SK-N-SH treated with all-trans-retinoic acid at 6 μM for 48 hours (cell line): ENCODE measurements around the gene SFMBT2.
A peak's percentile ranks its signal among the peaks of the same experiment; 100 is the strongest.
"Not testable (repeated sequence)": the region's sequence is repeated elsewhere in the genome, so short reads cannot be mapped to it uniquely, and the experiment has no call there.

Source experiments
- ATAC-seq: fragments of 200-7000 bp; cut with Tn5 transposase; 3 replicates; pipeline ENCODE4 v1.9.1; 2020; ENCODE audit warnings: mild to moderate bottlenecking, moderate library complexity
- ARNTL ChIP-seq: fragments of 450-650 bp; formaldehyde crosslinking; IDR thresholded peaks from 2 replicates; pipeline ENCODE4 v1.5.0; 2020; ENCODE audit warnings: low read depth, mild to moderate bottlenecking, moderate library complexity, borderline replicate concordance
- BACH2 ChIP-seq: fragments of 250-450 bp; sonication (Bioruptor Pico); IDR thresholded peaks from 2 replicates; pipeline ENCODE4 v1.9.0; 2021; ENCODE audit warnings: mild to moderate bottlenecking, borderline replicate concordance
- CSDC2 ChIP-seq: fragments of 250-450 bp; sonication (Bioruptor Pico); IDR thresholded peaks from 2 replicates; pipeline ENCODE4 v1.5.0; 2020; ENCODE audit warnings: mild to moderate bottlenecking, moderate library complexity
- ESRRG ChIP-seq: fragments of 250-450 bp; sonication (Bioruptor Pico); IDR thresholded peaks from 2 replicates; pipeline ENCODE4 v1.6.1; 2021; ENCODE audit warnings: mild to moderate bottlenecking
- GLIS3 ChIP-seq: fragments of 250-450 bp; sonication (Bioruptor Pico); IDR thresholded peaks from 2 replicates; pipeline ENCODE4 v1.5.0; 2020; ENCODE audit warnings: mild to moderate bottlenecking, moderate library complexity
- ISL1 ChIP-seq: fragments of 250-450 bp; sonication (Bioruptor Pico); IDR thresholded peaks from 2 replicates; pipeline ENCODE4 v2.1.2; 2022; ENCODE audit warnings: mild to moderate bottlenecking, moderate library complexity
- OSR1 ChIP-seq: fragments of 250-450 bp; sonication (Bioruptor Pico); IDR thresholded peaks from 2 replicates; pipeline ENCODE4 v1.8.0; 2022; ENCODE audit warnings: moderate library complexity, mild to moderate bottlenecking, inconsistent platforms
- PPARA ChIP-seq: fragments of 250-450 bp; sonication (Bioruptor Pico); IDR thresholded peaks from 2 replicates; pipeline ENCODE4 v1.5.0; 2020; ENCODE audit warnings: mild to moderate bottlenecking, borderline replicate concordance
- RARB ChIP-seq: fragments of 250-450 bp; sonication (Bioruptor Pico); IDR thresholded peaks from 2 replicates; pipeline ENCODE4 v1.8.0; 2021; ENCODE audit warnings: mild to moderate bottlenecking, moderate library complexity
- SNAI2 ChIP-seq: fragments of 250-450 bp; sonication (Bioruptor Pico); IDR thresholded peaks from 2 replicates; pipeline ENCODE4 v1.5.0; 2020; ENCODE audit warnings: mild to moderate bottlenecking, moderate library complexity
- TCF4 ChIP-seq: fragments of 250-450 bp; sonication (Bioruptor Pico); IDR thresholded peaks from 2 replicates; pipeline ENCODE4 v1.8.0; 2021; ENCODE audit warnings: mild to moderate bottlenecking, moderate library complexity, borderline replicate concordance
- TOX ChIP-seq: fragments of 250-450 bp; sonication (Bioruptor Pico); IDR thresholded peaks from 2 replicates; pipeline ENCODE4 v1.8.0; 2021; ENCODE audit warnings: mild to moderate bottlenecking, moderate library complexity, borderline replicate concordance
- ZC3H10 ChIP-seq: fragments of 250-450 bp; sonication (Bioruptor Pico); IDR thresholded peaks from 2 replicates; pipeline ENCODE4 v1.5.1; 2021; ENCODE audit warnings: mild to moderate bottlenecking, moderate library complexity
- ZFP3 ChIP-seq: fragments of 250-450 bp; sonication (Bioruptor Pico); IDR thresholded peaks from 2 replicates; pipeline ENCODE4 v1.5.0; 2020; ENCODE audit warnings: mild to moderate bottlenecking, moderate library complexity
- ZFP30 ChIP-seq: fragments of 450-650 bp; formaldehyde crosslinking; IDR thresholded peaks from 2 replicates; pipeline ENCODE4 v1.5.0; 2022; ENCODE audit warnings: mild to moderate bottlenecking, moderate library complexity
- ZNF565 ChIP-seq: fragments of 450-650 bp; formaldehyde crosslinking; conservative IDR thresholded peaks from 2 replicates; pipeline ENCODE4 v1.5.0; 2020; ENCODE audit warnings: low read depth, mild to moderate bottlenecking, moderate library complexity
- ZNF70 ChIP-seq: fragments of 450-650 bp; formaldehyde crosslinking; IDR thresholded peaks from 2 replicates; pipeline ENCODE4 v1.5.0; 2020; ENCODE audit warnings: mild to moderate bottlenecking, moderate library complexity
- ZNF8 ChIP-seq: fragments of 450-650 bp; formaldehyde crosslinking; IDR thresholded peaks from 2 replicates; pipeline ENCODE4 v1.5.0; 2020; ENCODE audit warnings: mild to moderate bottlenecking, moderate library complexity
- TF ChIP-seq, protein P1 (sequence below): fragments of 250-450 bp; sonication (Bioruptor Pico); IDR thresholded peaks from 2 replicates; pipeline ENCODE4 v1.5.0; 2020; ENCODE audit warnings: mild to moderate bottlenecking, moderate library complexity
- TF ChIP-seq, protein P2 (sequence below): fragments of 250-450 bp; sonication (Bioruptor Pico); IDR thresholded peaks from 2 replicates; pipeline ENCODE4 v1.8.0; 2021; ENCODE audit warnings: low read depth, mild to moderate bottlenecking, moderate library complexity, borderline replicate concordance
- TF ChIP-seq, protein P3 (sequence below): fragments of 250-450 bp; sonication (Bioruptor Pico); IDR thresholded peaks from 2 replicates; pipeline ENCODE4 v1.5.1; 2021; ENCODE audit warnings: mild to moderate bottlenecking, moderate library complexity
- TF ChIP-seq, protein P4 (sequence below): fragments of 250-450 bp; sonication (Bioruptor Pico); IDR thresholded peaks from 2 replicates; pipeline ENCODE4 v1.8.0; 2020; ENCODE audit warnings: mild to moderate bottlenecking, moderate library complexity, borderline replicate concordance

The SFMBT2 gene

DNA sequence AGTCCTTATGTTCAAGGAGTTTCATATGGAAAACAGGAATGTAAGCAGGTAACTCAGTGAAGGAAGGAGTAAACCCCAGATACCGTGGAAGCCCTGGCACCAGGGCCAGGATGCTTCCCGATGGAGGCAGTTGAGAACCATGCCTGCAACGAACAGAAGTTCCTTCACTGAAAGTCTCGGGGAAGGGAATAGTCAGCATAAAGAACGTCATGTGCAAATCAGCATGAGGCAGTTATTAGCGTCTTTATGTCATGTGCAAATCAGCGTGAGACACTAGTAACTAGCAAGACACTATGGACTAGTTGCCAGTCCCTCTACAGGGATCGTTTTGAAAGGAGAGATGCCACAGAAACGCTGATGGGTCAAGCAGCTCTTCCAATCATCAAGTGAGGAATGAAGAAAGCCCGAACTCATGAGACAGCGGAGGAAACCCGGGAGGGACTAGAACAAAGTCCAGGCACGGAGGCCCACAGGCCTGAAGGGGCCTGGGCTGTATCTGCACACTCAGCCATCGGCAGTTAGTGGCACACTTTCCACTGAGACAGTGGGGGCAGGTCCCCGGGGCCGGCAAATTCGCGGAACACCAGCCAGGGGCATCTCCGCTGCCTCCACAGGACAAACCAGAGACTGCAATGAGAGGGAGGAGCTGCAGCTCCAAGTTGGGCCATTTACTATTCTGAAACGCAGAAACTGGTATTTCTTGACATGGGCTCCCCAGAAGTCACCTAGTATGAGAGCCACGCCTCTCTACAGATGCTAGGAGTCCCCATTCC is 109.6 kb downstream of the SFMBT2 start:
- no peak; the same call in 2 of the 3 replicates for ATAC-seq
- no peak for TF ChIP-seq ZNF8 (CRISPR knock-in tag)
- TF ChIP-seq, protein P1, sequence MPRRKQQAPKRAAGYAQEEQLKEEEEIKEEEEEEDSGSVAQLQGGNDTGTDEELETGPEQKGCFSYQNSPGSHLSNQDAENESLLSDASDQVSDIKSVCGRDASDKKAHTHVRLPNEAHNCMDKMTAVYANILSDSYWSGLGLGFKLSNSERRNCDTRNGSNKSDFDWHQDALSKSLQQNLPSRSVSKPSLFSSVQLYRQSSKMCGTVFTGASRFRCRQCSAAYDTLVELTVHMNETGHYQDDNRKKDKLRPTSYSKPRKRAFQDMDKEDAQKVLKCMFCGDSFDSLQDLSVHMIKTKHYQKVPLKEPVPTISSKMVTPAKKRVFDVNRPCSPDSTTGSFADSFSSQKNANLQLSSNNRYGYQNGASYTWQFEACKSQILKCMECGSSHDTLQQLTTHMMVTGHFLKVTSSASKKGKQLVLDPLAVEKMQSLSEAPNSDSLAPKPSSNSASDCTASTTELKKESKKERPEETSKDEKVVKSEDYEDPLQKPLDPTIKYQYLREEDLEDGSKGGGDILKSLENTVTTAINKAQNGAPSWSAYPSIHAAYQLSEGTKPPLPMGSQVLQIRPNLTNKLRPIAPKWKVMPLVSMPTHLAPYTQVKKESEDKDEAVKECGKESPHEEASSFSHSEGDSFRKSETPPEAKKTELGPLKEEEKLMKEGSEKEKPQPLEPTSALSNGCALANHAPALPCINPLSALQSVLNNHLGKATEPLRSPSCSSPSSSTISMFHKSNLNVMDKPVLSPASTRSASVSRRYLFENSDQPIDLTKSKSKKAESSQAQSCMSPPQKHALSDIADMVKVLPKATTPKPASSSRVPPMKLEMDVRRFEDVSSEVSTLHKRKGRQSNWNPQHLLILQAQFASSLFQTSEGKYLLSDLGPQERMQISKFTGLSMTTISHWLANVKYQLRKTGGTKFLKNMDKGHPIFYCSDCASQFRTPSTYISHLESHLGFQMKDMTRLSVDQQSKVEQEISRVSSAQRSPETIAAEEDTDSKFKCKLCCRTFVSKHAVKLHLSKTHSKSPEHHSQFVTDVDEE (CRISPR knock-in tag) = no peak
- TF ChIP-seq, protein P2, sequence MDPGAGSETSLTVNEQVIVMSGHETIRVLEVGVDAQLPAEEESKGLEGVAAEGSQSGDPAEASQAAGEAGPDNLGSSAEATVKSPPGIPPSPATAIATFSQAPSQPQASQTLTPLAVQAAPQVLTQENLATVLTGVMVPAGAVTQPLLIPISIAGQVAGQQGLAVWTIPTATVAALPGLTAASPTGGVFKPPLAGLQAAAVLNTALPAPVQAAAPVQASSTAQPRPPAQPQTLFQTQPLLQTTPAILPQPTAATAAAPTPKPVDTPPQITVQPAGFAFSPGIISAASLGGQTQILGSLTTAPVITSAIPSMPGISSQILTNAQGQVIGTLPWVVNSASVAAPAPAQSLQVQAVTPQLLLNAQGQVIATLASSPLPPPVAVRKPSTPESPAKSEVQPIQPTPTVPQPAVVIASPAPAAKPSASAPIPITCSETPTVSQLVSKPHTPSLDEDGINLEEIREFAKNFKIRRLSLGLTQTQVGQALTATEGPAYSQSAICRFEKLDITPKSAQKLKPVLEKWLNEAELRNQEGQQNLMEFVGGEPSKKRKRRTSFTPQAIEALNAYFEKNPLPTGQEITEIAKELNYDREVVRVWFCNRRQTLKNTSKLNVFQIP (CRISPR knock-in tag) = no peak
- TF ChIP-seq BACH2 = no peak
- no peak for TF ChIP-seq PPARA (CRISPR knock-in tag)
- TF ChIP-seq ZFP3 (CRISPR knock-in tag) = no peak
- no peak for TF ChIP-seq ZFP30
- no peak for TF ChIP-seq RARB (CRISPR knock-in tag)
- TF ChIP-seq OSR1 (CRISPR knock-in tag) = no peak
- TF ChIP-seq SNAI2 (CRISPR knock-in tag) = no peak
- TF ChIP-seq CSDC2 = no peak
- TF ChIP-seq TOX (CRISPR knock-in tag) = no peak
- TF ChIP-seq ZC3H10 (CRISPR knock-in tag) = no peak
- TF ChIP-seq, protein P3, sequence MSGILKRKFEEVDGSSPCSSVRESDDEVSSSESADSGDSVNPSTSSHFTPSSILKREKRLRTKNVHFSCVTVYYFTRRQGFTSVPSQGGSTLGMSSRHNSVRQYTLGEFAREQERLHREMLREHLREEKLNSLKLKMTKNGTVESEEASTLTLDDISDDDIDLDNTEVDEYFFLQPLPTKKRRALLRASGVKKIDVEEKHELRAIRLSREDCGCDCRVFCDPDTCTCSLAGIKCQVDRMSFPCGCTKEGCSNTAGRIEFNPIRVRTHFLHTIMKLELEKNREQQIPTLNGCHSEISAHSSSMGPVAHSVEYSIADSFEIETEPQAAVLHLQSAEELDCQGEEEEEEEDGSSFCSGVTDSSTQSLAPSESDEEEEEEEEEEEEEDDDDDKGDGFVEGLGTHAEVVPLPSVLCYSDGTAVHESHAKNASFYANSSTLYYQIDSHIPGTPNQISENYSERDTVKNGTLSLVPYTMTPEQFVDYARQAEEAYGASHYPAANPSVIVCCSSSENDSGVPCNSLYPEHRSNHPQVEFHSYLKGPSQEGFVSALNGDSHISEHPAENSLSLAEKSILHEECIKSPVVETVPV = no peak
- no peak for TF ChIP-seq TCF4 (CRISPR knock-in tag)

DNA sequence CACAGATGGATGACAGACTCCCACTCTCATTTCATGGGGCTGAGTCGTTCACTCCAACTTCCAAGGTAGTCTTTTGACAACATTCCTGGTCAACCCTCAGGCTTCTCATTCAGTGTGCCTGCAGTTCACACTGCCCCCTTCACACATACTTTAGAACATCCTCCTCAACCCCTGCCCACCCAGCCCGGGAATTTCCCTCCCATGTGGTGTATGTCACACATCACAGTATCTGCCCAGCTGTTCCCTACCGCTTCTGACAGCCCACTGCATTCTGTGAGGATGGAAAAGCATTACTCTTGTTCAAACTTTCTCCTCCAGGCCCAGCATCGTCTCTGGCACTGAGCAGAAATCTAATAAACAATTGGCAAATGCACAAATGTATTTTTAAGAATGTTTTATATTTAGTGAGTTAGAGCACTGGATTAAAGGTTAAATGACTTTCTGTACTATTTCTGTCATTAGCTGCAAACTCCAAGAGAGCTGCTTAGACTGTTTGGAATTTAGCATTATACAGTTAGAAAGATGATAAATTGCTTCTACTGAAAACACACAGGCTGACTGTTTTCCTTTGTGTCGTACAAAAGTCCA is 110.4 kb downstream of the SFMBT2 start:
- TF ChIP-seq ZNF70 (CRISPR knock-in tag) (peak; percentile 82), TOX (CRISPR knock-in tag) (no peak)

DNA sequence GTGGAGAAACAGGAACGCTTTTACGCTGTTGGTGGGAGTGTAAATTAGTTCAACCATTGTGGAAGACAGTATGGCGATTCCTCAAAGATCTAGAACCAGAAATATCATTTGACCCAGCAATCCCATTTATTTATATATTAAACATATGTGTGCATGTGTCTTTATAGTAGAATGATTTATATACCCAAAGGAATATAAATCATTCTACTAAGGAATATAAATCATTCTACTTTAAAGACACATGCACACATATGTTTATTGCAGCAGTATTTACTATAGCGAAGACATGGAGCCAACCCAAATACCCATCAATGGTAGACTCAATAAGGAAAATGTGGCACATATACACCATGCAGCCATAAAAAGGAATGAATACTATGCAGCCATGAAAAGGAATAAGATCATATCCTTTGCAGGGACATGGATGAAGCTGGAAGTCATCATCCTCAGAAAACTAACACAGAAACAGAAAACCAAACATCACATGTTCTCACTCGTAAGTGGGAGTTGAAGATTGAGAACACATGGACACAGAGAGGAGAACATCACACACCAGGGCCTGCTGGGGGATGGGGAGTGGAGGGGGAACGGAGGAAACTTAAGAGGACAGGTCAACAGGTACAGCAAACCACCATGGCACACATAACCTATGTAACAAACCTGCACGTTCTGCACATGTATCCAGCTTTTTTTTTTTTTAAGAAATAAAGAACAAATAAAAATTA is 111.1 kb downstream of the SFMBT2 start:
- ATAC-seq = not testable (repeated sequence)

More for the DNA sequence above, 110.4 kb downstream of the SFMBT2 start:
- no peak for ATAC-seq

DNA sequence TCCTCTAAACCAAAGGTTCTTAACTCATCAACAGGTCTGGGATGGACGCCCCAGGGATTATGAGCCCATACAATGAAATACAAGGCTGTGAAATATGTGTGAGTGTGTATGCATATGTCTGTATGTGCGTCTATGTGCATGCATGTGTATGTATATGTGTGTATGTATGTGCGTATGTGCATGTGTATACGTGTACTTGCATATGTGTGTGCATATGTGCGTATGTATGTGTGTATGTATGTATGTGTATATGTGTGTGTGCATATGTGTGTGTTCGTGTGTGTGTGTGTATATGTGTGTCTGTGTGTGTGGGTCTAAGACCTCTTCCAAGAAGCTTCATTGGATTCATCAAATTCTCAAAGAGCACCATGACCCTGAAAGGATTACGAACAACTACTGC is 112.3 kb downstream of the SFMBT2 start:
- ATAC-seq = no peak
- TF ChIP-seq PPARA (CRISPR knock-in tag) (no peak), ISL1 (CRISPR knock-in tag) (no peak), TOX (CRISPR knock-in tag) (no peak), OSR1 (CRISPR knock-in tag) (no peak), BACH2 (no peak), ZNF8 (CRISPR knock-in tag) (no peak), TCF4 (CRISPR knock-in tag) (no peak), ARNTL (CRISPR knock-in tag) (no peak), ZFP3 (CRISPR knock-in tag) (no peak), GLIS3 (CRISPR knock-in tag) (no peak), ESRRG (CRISPR knock-in tag) (no peak), ZNF565 (CRISPR knock-in tag) (no peak), CSDC2 (no peak)
- TF ChIP-seq, protein P3 = no peak
- TF ChIP-seq, protein P4, sequence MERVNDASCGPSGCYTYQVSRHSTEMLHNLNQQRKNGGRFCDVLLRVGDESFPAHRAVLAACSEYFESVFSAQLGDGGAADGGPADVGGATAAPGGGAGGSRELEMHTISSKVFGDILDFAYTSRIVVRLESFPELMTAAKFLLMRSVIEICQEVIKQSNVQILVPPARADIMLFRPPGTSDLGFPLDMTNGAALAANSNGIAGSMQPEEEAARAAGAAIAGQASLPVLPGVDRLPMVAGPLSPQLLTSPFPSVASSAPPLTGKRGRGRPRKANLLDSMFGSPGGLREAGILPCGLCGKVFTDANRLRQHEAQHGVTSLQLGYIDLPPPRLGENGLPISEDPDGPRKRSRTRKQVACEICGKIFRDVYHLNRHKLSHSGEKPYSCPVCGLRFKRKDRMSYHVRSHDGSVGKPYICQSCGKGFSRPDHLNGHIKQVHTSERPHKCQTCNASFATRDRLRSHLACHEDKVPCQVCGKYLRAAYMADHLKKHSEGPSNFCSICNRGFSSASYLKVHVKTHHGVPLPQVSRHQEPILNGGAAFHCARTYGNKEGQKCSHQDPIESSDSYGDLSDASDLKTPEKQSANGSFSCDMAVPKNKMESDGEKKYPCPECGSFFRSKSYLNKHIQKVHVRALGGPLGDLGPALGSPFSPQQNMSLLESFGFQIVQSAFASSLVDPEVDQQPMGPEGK = no peak
- TF ChIP-seq, protein P1 (CRISPR knock-in tag) = no peak
